ENCODE measurements around the gene TCEA2.

DNA sequence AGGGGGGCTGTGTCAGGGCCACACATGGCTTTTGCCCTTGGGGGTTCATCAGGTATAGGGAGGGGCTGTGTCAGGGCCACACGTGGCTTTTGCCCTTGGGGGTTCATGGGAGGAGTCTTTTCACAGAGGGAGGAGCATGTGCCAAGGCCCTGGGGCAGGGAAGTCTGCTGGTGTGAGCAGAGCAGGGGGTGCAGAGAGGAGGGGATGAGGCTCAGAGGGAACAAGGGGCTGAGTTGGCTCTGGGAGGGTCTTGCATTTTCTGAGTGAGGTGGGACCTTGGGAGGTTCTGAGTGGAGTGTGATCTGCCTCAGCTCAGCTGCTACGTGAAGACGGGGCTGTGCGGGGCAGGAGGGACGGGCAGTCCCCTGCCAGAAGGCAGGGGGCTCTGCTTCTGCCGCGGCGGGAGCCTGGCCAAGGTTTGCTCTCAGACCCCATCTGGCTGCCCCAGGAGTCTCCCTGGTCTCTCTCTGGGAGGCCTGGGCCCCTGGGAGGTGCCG is 7.6 kb upstream of the TCEA2 start:
- no peak for TF ChIP-seq HLTF (IDR thresholded peaks at IDR 0.05)
- TF ChIP-seq, protein P1, sequence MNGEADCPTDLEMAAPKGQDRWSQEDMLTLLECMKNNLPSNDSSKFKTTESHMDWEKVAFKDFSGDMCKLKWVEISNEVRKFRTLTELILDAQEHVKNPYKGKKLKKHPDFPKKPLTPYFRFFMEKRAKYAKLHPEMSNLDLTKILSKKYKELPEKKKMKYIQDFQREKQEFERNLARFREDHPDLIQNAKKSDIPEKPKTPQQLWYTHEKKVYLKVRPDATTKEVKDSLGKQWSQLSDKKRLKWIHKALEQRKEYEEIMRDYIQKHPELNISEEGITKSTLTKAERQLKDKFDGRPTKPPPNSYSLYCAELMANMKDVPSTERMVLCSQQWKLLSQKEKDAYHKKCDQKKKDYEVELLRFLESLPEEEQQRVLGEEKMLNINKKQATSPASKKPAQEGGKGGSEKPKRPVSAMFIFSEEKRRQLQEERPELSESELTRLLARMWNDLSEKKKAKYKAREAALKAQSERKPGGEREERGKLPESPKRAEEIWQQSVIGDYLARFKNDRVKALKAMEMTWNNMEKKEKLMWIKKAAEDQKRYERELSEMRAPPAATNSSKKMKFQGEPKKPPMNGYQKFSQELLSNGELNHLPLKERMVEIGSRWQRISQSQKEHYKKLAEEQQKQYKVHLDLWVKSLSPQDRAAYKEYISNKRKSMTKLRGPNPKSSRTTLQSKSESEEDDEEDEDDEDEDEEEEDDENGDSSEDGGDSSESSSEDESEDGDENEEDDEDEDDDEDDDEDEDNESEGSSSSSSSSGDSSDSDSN (IDR thresholded peaks at IDR 0.05; ENCODE audit: borderline replicate concordance in 1 of 2, low read depth in 2 of 2, low read length in 2 of 2): no peak
- TF ChIP-seq, protein P2, sequence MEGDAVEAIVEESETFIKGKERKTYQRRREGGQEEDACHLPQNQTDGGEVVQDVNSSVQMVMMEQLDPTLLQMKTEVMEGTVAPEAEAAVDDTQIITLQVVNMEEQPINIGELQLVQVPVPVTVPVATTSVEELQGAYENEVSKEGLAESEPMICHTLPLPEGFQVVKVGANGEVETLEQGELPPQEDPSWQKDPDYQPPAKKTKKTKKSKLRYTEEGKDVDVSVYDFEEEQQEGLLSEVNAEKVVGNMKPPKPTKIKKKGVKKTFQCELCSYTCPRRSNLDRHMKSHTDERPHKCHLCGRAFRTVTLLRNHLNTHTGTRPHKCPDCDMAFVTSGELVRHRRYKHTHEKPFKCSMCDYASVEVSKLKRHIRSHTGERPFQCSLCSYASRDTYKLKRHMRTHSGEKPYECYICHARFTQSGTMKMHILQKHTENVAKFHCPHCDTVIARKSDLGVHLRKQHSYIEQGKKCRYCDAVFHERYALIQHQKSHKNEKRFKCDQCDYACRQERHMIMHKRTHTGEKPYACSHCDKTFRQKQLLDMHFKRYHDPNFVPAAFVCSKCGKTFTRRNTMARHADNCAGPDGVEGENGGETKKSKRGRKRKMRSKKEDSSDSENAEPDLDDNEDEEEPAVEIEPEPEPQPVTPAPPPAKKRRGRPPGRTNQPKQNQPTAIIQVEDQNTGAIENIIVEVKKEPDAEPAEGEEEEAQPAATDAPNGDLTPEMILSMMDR (IDR thresholded peaks at IDR 0.05 in 2 of 3, conservative IDR thresholded peaks at IDR 0.05 in 1 of 3; ENCODE audit: insufficient read depth in 2 of 3, low read depth in 1 of 3, low read length in 3 of 3): no peak
- no peak for TF ChIP-seq MAFF (IDR thresholded peaks at IDR 0.05; ENCODE audit: low read length)
- TF ChIP-seq PTBP1 (IDR thresholded peaks at IDR 0.05; ENCODE audit: low read depth, low read length): no peak
- TF ChIP-seq, protein P3, sequence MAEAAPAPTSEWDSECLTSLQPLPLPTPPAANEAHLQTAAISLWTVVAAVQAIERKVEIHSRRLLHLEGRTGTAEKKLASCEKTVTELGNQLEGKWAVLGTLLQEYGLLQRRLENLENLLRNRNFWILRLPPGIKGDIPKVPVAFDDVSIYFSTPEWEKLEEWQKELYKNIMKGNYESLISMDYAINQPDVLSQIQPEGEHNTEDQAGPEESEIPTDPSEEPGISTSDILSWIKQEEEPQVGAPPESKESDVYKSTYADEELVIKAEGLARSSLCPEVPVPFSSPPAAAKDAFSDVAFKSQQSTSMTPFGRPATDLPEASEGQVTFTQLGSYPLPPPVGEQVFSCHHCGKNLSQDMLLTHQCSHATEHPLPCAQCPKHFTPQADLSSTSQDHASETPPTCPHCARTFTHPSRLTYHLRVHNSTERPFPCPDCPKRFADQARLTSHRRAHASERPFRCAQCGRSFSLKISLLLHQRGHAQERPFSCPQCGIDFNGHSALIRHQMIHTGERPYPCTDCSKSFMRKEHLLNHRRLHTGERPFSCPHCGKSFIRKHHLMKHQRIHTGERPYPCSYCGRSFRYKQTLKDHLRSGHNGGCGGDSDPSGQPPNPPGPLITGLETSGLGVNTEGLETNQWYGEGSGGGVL (CRISPR knock-in tag; IDR thresholded peaks at IDR 0.05): no peak
- TF ChIP-seq, protein P4, sequence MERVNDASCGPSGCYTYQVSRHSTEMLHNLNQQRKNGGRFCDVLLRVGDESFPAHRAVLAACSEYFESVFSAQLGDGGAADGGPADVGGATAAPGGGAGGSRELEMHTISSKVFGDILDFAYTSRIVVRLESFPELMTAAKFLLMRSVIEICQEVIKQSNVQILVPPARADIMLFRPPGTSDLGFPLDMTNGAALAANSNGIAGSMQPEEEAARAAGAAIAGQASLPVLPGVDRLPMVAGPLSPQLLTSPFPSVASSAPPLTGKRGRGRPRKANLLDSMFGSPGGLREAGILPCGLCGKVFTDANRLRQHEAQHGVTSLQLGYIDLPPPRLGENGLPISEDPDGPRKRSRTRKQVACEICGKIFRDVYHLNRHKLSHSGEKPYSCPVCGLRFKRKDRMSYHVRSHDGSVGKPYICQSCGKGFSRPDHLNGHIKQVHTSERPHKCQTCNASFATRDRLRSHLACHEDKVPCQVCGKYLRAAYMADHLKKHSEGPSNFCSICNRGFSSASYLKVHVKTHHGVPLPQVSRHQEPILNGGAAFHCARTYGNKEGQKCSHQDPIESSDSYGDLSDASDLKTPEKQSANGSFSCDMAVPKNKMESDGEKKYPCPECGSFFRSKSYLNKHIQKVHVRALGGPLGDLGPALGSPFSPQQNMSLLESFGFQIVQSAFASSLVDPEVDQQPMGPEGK (CRISPR knock-in tag; IDR thresholded peaks at IDR 0.05; ENCODE audit: borderline replicate concordance): no peak
